ENCODE measurements around the gene PLN.

Gene PLN

DNA sequence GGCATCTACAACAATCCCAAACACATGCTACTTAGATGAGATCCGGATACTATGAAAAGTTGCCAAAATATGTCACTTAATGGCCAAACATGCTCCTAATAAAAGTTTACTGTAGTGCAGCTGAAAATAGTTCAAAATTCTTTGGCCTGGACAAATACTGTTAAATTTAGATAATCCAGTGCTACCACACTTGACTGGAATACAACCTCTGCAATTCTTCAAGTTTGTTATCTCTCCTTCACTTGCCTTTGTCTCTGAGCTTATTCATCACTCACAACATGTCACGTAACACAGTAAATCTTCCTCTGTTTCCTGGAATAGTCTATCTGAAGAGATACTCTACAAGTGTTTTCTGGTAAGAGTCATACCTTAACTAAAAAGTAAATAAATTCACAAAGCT, 10.5 kb upstream of the PLN start:
- peak; percentile 23 for DNase-seq (ENCODE audit: low read depth)

DNA sequence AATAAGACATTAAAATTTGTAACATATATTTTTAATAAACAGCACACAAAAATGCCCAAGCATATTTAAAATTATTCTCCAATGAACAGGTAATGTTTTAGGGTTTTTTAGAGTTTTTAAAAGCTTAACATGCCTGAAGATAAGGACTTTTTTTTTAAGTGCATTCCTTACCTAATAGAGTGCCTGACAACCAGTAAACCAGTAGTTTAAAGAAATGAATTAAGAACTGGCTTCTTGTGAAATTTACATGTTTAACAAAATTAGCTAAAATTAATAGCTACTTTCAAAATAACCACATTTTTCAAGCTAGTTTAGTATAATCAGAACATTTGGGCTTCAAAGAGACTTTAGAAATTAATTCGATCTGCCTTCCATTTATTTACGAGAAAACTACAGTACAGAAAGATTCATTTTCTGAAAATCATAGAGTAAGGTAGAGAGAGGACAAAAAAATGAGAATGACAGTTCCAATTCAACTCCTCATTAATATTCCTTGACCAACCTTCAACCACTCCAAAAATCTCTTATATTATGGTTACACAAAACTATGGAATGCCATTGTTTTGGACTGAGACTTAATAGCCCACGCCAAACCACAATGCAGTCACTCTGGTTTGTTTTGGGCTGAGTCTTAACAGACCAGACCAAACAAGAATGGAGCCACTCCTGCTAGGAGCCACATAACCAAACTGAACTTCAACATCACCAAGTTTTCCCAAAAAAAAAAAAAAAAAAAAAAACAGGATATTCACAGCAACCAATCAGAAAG, 5.7 kb upstream of the PLN start:
- peak; percentile 65 for DNase-seq (ENCODE audit: low read depth)

DNA sequence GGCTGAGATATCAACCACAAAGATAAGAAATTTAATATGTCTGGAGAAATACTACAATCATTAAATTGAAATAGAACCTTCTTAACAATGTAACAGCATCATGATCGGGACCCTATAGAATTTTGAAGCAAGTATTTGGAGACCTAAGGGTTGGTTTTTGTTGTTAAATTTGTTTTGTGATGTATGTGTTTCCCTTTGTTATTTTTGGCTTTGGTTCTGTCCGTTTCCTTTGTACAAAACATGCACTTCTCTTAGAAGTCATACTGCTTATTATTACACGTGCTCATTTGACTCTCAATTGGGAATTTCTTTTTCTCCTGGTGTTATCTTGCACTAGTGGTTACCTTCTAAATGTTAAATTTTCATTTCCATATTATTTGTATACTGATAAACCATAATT, 4.0 kb upstream of the PLN start:
- DNase-seq (ENCODE audit: low read depth) = no peak

DNA sequence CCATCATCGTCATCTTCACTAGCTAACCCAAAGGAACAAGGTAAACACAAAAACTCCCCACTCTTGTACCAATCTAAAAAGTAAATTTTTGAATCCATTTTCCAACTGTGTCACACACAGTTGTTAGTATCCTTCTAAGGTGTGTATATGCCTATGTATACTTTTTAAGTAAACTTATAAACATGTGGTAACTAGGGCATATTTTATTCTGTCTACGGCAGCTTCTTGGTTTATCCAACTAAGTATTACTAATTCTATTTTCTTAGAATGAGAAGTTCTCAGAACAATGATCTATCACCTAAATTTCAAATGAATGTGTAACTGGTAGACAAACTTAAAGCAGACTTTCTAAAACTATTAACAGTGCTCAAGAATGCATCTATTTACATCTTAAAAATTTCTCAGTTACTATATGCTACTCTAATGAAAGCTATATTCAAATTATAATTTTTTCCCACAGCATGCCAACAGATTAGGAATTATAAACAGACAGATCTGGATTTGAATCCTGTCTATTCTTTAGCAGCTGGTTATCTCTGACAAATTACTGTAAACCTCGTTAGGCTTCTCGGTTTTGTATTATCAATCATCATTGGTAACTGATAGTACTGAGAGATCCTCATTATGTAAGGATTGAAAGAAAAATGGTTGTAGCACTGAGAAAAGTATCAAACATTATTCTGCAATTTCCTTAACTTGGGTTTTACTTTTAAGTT, 1.8 kb upstream of the PLN start:
- no peak for DNase-seq (ENCODE audit: low read depth)

DNA sequence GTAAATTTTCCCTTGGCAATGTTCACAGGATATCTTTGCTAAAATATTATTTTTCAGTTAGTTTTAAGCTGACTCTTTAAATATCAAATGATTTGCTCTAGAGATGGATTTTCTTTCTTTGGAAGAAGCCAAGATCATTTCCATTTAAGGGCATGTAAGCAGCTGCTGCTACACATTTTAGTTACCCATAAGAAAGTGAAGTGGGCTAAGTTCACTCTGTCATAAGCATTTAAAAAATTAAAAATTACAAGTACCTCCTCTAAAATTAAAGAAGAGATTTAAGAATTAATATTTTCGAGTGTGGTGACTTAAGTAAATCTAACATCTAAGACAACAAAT, 1.2 kb upstream of the PLN start:
- DNase-seq (ENCODE audit: low read depth) = no peak

DNA sequence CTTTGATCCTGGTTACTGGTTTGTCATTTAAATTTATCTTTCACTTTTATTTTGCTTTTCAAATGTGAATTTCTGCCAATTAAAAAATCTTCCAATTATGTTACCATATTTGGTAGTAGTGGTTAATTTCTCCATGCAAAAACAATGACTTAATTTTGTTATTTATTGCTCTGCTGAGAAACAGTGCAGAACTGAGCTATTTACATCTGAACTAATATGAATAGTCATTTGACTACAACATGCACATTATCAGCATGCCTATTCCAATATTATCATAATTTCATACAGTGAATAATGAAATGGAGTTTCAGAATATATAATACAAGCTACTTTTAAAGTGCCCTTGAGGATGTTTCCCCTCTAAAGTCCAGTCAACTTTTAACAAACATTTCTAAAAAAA, 517 bp downstream of the PLN start:
- DNase-seq (ENCODE audit: low read depth) = no peak

DNA sequence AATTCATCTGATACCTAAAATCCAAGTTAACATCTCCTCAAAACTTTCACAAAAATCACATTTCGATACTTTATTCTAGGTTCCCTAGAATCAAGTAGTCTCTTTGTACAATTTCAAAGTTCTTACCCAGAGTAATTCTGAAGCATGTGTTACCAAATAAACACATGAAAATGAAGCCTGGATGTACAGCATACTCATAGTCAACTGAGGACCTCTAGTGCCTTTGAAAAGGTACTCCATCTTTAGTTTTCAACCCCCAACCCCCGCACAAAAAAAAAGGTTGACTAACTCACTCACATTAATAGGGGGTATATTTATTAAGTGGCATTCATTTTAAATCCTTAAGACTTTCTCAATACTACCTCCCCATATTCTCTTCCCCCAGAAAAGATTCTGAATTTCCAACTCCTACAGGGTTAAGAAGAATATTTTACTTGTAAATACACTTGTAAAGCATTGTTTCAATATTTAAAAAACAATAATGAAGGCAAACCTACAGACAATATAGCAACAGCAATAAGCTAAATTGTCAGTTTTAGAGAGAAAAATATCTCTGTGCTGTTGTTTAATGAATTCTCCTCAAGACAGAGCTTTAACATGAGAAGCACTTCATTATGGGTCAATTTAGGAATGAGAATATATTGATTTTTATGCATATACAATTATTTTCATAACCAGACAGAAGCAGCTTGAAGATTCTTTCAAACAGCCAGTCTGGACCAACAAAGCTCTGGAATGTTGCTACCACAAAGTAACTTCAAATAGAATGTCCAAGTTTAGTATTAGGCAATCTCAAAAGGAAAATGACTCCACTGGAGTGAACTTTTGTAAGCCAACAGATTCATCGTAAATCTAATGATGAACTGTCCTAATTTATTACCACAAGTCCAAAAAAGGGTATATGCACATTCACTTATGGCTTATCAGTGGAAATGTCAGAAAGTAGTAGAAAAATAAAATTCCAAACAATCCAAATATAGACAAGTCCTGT, 3.3 kb downstream of the PLN start:
- peak; percentile 85 for DNase-seq (ENCODE audit: low read depth)

GRCh38 chr6:118553132-118553531, 5.0 kb downstream of the PLN start:
- no peak for DNase-seq (ENCODE audit: low read depth)

GRCh38 chr6:118554698-118555097, 6.6 kb downstream of the PLN start:
- no peak for DNase-seq (ENCODE audit: low read depth)

GRCh38 chr6:118558464-118559217, 10.5 kb downstream of the PLN start:
- peak; percentile 74 for DNase-seq (ENCODE audit: low read depth)

DNA sequence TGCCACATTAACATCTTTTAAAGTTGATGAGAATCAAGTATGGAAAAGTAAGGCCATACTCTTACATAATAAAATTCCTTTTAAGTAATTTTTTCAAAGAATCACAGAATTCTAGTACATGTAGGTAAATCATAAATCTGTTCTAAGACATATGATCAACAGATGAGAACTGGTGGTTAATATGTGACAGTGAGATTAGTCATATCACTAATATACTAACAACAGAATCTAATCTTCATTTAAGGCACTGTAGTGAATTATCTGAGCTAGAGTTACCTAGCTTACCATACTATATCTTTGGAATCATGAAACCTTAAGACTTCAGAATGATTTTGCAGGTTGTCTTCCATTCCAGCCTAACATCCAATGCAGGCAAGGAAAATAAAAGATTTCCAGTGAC, 11.6 kb downstream of the PLN start:
- no peak for DNase-seq (ENCODE audit: low read depth)

- DNase-seq (ENCODE audit: low read depth) = no peak
Observed at GRCh38 chr6:118562248-118562647, 14.2 kb downstream of the PLN start.

DNA sequence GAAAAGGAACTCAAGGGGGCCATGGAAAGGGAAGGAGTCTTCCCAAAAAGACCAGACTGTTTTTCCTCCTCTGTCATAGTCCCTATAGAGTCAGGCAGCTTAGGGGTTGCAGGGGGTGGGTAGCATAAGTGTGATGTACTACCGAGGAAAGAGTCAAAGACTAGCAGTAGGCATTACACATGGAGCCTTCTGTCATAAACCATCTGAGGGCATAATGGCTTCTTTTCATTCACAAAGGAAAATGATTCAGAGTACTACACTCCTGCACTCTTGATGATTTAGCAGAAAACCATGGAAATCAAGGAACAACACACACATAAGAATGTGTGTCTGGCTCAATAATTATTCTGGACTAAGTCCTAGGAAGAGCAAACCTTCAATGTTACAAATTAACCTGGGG, 14.9 kb downstream of the PLN start:
- DNase-seq (ENCODE audit: low read depth) = peak; percentile 54

DNA sequence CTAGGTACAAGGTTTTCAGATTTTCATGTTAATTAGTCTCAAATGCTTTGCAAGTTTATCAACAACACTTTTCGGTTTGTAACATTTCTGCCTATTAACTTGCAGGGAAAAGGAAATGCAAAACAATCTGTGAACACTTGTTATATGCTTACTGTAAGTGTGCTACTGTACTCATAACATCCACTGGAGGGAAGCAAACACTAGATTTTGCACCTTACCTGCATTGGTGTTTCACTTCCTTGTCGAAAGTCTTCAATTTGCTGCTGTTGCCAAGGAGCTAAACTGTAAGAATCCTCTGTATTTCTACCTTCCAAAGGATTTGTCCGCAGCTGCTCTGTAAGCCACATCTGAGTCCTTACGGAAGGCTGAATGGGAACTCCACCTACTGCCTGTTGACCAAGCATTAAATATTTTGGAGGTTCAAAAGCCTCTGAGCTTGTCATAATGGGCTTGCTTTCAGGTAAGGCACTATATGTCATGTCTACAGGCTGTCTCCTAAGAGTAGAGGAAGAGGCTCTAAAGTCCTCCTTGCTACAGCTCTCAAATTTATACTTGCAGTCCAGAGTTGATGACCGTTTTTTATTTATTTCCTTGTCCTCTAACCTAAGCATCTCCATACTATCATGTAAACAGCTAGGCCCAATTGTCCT, 17.3 kb downstream of the PLN start:
- no peak for DNase-seq (ENCODE audit: low read depth)

GRCh38 chr6:118567974-118568373, 19.9 kb downstream of the PLN start:
- no peak for DNase-seq (ENCODE audit: low read depth)

- DNase-seq (ENCODE audit: low read depth) = no peak
Observed at GRCh38 chr6:118569498-118569897, 21.4 kb downstream of the PLN start.

- DNase-seq (ENCODE audit: low read depth) = no peak
Observed at GRCh38 chr6:118571121-118571520, 23.0 kb downstream of the PLN start.

DNA sequence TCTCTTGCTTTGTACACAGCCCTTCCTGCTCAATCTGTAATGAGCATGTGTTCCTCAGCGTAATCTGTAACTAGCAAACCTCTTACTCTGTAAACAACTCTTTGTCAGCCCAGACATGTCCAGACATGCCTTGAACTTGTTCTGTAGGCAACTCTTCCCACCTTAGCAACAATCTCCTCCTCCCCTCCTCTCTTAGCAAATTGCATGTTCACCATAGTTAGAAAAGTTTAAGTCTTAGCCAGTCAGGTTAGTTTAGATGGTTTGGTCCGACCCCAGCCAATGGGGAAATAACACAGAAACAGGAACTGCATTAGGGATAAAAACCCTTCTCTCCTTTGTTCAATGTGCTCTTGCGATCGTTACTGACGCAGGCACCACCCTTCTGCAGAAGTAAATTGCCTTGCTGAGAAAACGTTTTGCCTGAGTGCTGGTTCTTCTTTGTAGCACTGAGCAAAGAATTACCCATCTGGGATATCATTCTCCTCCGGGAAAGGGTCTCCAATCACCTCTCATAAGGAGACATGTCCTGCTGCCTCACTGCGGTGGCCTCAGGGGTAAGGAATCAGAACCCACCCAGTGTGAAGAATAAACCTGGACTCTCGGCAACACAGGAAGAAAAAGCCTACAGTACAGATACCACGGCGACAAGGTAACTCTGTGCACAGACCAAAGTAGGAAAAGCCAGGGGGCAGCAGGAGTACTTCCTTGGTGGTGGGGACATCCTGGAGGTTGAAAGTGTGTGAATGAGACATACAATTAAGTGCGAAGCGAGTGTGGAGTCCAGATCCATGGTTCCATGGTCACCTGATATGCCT, 26.2 kb downstream of the PLN start:
- DNase-seq (ENCODE audit: low read depth) = peak; percentile 77

GRCh38 chr6:118577972-118578371, 29.9 kb downstream of the PLN start:
- no peak for DNase-seq (ENCODE audit: low read depth)

GRCh38 chr6:118578617-118579016, 30.5 kb downstream of the PLN start:
- DNase-seq (ENCODE audit: low read depth) = no peak

DNA sequence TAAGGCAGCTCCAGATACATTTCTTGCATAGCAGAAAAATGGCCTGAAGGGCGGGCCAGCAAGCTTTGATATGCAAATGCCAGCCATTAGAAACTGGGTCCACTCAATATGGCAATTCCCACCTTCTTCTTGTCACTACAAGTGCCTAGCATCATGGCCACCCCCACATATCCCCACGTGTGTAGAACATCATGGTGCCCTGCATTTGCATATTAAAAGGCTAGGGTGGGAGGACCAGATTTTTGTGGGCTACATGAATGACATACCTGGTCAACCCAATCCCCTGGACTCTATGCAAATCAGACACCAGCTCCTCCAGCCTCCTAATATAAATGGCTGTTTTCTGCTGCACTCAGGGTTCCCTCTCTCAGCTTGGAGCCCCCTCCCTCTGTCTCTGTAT, 31.7 kb downstream of the PLN start:
- no peak for DNase-seq (ENCODE audit: low read depth)

All from iris pigment epithelial cell (primary cell).